Activated CD8-positive, alpha-beta T cell treated with anti-CD3 and anti-CD28 coated beads, Interleukin-2, amount 10 ng/mL, durations not matched to agents 7 days and 5 days (primary cell): Measurements from ENCODE around the gene DNHD1. TPM values are rescaled to one million over a fixed set of nuclear protein-coding genes. Genes with fewer than 3 reads are reported as not detected.

Experiments used
- ATAC-seq: fragments of 150-1000 bp; cut with Tn5 transposase; one replicate; pipeline ENCODE4 v1.10.0; 2021; ENCODE audit warnings: moderate library complexity
- CTCF ChIA-PET: fragments of 350-600 bp; sonication (Branson Sonifier 250); formaldehyde crosslinking; loops from one replicate; lab custom pipeline; 2021; ENCODE audit warnings: antibody characterized with exemption; lab: Charles Lee
- POLR2A ChIA-PET: fragments of 350-600 bp; sonication (Branson Sonifier 250); formaldehyde crosslinking; loops from one replicate; lab custom pipeline; 2021; ENCODE audit warnings: antibody characterized with exemption; lab: Charles Lee
- DNase-seq: peaks from one replicate; pipeline ENCODE4 v3.0.0-alpha.2; 2020
- H3K27ac Mint-ChIP-seq: one replicate; pipeline ENCODE4 v1.8.0; 2021; ENCODE audit warnings: mild to moderate bottlenecking, mixed read lengths
- H3K27me3 Mint-ChIP-seq: one replicate; pipeline ENCODE4 v1.8.0; 2021; ENCODE audit warnings: low read depth, mixed read lengths
- H3K36me3 Mint-ChIP-seq: one replicate; pipeline ENCODE4 v1.8.0; 2021; ENCODE audit warnings: low read depth, mixed read lengths
- H3K4me1 Mint-ChIP-seq: one replicate; pipeline ENCODE4 v1.8.0; 2021; ENCODE audit warnings: low read depth, mixed read lengths
- H3K4me3 Mint-ChIP-seq: one replicate; pipeline ENCODE4 v1.8.0; 2021; ENCODE audit warnings: mild to moderate bottlenecking, mixed read lengths
- H3K9me3 Mint-ChIP-seq: one replicate; pipeline ENCODE4 v1.8.0; 2022; ENCODE audit warnings: mixed read lengths; ENCODE audit not compliant: insufficient read depth
- total RNA-seq, 2 experiments: library from RNA; stranded (reverse); gene quantifications; one replicate each; pipeline ENCODE4 v1.2.3, GENCODE V29; 2021

Gene DNHD1
- total RNA-seq, 2 experiments from 2014 or later, result 17.8 to 18.5 TPM

DNA sequence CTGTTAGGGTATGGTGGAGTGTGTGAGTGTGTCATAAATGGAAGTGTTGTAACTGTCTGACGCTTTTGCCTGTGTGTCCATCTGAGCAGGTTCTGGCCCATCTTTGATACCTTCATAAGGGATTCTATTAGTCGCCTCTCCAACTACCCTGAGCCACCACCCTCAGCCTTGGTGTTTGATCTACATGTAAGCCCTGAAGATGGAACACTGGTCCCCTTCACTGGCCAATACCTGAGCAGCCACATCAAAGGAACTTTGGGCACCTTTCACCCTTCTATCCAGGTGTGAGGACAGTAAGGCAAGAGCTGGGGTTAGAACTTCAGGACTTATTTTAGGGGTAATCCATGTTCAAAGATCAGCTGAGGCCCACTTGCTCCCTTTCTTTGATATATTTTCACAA lies 51.0 kb downstream of the DNHD1 start:
- no peak for ATAC-seq
- peaks cover under 1% of the 10 kb centered on the region for H3K4me1 Mint-ChIP-seq

GRCh38 chr11:6548641-6549040 lies 51.6 kb downstream of the DNHD1 start:
- peaks cover 7% of the 10 kb centered on the region for H3K36me3 Mint-ChIP-seq
- H3K27ac Mint-ChIP-seq, result no peak overlapping the region
- no peaks in the 10 kb centered on the region for H3K27me3 Mint-ChIP-seq
- DNase-seq, result no peak
- no peak overlapping the region for H3K4me3 Mint-ChIP-seq
- H3K9me3 Mint-ChIP-seq, result no peaks in the 10 kb centered on the region
- H3K4me1 Mint-ChIP-seq, result no peaks in the 10 kb centered on the region
- POLR2A ChIA-PET, result interaction anchor here (0.8 kb wide), 1 partner anchor 15 kb away, joined by 4 read pairs; no protein-coding TSS in a partner anchor
- CTCF ChIA-PET, result interaction anchor here (0.7 to 0.9 kb wide), 2 partner anchors 17 to 105 kb away, joined by 3 to 4 read pairs; no protein-coding TSS in a partner anchor
- ATAC-seq, result no peak

More for the DNA sequence above, 51.0 kb downstream of the DNHD1 start:
- no peak for DNase-seq
- H3K27me3 Mint-ChIP-seq, result no peaks in the 10 kb centered on the region
- CTCF ChIA-PET, result interaction anchor here (1.7 kb wide), 1 partner anchor 17 kb away, joined by 5 read pairs; no protein-coding TSS in a partner anchor
- H3K27ac Mint-ChIP-seq, result no peak overlapping the region
- no peak overlapping the region for H3K4me3 Mint-ChIP-seq
- no peaks in the 10 kb centered on the region for H3K9me3 Mint-ChIP-seq
- POLR2A ChIA-PET, result no interaction called here
- H3K36me3 Mint-ChIP-seq, result peaks cover 7% of the 10 kb centered on the region

- Mint-ChIP-seq H3K27me3 (no peaks in the 10 kb centered on the region), H3K4me1 (no peaks in the 10 kb centered on the region), H3K9me3 (no peaks in the 10 kb centered on the region), H3K27ac (no peak overlapping the region), H3K4me3 (no peak overlapping the region), H3K36me3 (no peaks in the 10 kb centered on the region)
- no peak for DNase-seq
- ATAC-seq, result no peak
- ChIA-PET CTCF (interaction anchor here (1.2 to 2.0 kb wide), 3 partner anchors 9 to 110 kb away, joined by 3 to 10 read pairs (median 3); no protein-coding TSS in a partner anchor), POLR2A (no interaction called here)
Measured at GRCh38 chr11:6553634-6554033, 56.6 kb downstream of the DNHD1 start.

DNA sequence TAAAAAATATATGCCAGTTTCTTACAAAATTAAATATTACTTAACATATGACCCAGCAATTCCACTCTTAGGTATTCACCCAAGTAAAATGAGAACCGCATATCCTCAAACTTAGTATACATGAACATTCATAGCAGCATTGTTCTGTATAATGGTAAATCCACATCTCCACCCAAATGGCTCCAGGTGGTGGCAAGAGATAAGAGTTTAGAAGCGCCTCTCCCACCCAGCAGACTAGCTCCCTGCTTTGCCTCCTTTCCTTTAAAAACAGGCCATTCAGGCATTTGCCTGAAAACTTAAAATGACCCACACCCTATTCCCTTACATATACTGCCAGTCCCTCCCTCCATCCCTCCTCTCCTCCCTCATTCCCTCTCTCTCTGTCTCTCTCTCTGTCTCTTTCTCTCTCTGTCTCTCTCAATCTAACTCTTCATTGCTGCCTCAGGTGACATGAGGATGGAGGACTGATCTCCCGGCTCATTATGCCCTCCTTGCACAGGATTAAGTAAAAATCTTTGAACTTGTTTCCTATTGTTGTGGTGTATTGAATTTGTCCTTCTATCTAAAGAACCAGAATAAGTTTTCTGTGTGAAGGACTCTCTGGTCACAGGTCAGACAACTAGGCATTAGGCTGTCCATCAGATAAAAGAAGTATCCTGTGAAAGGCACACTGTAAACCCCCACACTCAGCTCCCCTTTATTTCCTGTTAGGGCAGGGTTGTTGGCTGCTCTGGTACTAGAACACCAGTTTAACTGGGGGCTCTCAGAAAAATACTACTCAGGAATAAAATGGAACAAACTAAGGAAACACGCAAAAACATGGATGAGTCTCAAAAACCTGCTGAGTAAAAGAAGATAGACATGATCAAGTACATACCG lies 58.0 kb downstream of the DNHD1 start:
- Mint-ChIP-seq H3K27ac (no peak overlapping the region), H3K27me3 (no peaks in the 10 kb centered on the region), H3K9me3 (no peaks in the 10 kb centered on the region), H3K4me3 (no peak overlapping the region), H3K4me1 (no peaks in the 10 kb centered on the region), H3K36me3 (no peaks in the 10 kb centered on the region)
- ChIA-PET POLR2A (interaction anchor here (1.1 kb wide), 1 partner anchor 22 kb away, joined by 3 read pairs; no protein-coding TSS in a partner anchor), CTCF (interaction anchor here (2.0 kb wide), 1 partner anchor 24 kb away, joined by 10 read pairs; no protein-coding TSS in a partner anchor)
- ATAC-seq (no peak), DNase-seq (no peak)

- no peaks in the 10 kb centered on the region for H3K4me1 Mint-ChIP-seq
- H3K4me3 Mint-ChIP-seq, result no peak overlapping the region
- ATAC-seq (no peak), DNase-seq (peak; percentile 9)
- POLR2A ChIA-PET, result interaction anchor here (1.1 kb wide), 1 partner anchor 23 kb away, joined by 3 read pairs; no protein-coding TSS in a partner anchor
- no peak overlapping the region for H3K27ac Mint-ChIP-seq
- CTCF ChIA-PET, result no interaction called here
- H3K36me3 Mint-ChIP-seq, result no peaks in the 10 kb centered on the region
- H3K9me3 Mint-ChIP-seq, result no peaks in the 10 kb centered on the region
- no peaks in the 10 kb centered on the region for H3K27me3 Mint-ChIP-seq
Measured at GRCh38 chr11:6556139-6556949, 59.3 kb downstream of the DNHD1 start.

DNA sequence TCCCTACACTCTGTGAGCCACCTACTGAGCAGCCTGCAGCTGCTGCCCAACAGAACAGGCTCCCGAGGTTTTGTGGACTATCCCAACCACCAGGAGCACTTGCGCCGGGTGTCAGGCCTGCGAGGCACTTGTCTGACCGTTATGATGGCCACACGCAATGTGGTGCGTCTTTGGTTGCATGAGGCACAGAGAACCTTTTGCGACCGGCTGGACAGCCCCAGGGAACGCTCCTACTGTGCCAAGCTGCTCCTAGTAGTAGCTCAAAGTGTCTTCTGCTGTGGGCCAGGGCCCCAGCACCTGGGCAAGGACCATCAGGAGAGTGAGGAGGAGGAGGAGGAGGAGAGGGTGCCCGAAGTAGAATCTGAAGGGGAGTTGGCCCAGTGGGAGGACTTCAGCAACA lies 60.0 kb downstream of the DNHD1 start:
- no peaks in the 10 kb centered on the region for H3K36me3 Mint-ChIP-seq
- H3K4me1 Mint-ChIP-seq, result no peaks in the 10 kb centered on the region
- no peaks in the 10 kb centered on the region for H3K9me3 Mint-ChIP-seq
- DNase-seq, result no peak
- H3K27me3 Mint-ChIP-seq, result no peaks in the 10 kb centered on the region
- H3K27ac Mint-ChIP-seq, result no peak overlapping the region
- ATAC-seq, result no peak
- H3K4me3 Mint-ChIP-seq, result no peak overlapping the region
- ChIA-PET CTCF (no interaction called here), POLR2A (no interaction called here)

DNA sequence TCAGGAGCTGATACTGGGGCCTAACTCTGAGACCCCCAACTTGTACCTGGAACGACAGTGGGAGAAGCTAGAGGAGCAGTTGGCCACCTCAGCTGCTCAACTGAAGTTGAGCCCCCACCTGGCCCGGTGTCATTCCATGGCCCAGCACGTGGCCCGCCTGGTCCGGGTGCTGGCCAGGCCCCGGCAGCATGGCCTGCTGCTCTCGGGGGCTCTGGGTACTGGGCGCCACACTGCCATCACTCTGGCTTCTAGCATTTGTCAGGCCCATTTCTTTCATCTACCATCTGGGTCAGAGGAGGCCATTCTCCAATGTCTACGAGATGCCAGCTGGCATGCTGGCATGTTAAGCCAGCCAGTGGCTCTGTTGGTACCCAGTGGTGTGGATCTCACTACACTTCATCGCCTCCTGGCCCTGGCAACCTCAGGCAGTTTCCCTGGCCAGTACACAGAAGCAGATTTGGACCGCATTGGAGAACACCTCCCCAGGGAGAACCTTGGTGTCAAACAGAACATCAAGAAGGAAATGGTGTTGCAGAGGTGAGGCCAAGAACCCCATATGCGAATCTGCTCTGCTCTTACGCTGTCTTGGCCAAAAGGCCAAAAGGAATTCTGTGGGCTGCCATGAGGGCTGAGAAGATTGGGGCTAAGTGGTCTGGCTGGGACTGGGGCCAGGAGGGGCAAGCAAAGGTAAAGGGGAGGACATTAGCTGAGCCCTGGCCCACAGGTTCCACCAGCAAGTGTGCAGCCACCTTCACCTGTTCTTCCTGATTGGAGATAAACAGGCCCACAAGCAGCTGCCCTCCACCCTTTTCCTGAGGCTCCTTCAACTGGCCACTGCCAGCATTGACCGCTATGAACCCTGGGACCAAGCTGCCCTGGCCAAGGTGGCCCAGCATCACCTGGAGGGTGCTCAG lies 60.9 kb downstream of the DNHD1 start:
- Mint-ChIP-seq H3K9me3 (no peaks in the 10 kb centered on the region), H3K27ac (no peak overlapping the region), H3K27me3 (no peaks in the 10 kb centered on the region), H3K4me3 (no peak overlapping the region), H3K4me1 (no peaks in the 10 kb centered on the region), H3K36me3 (no peaks in the 10 kb centered on the region)
- POLR2A ChIA-PET, result no interaction called here
- CTCF ChIA-PET, result no interaction called here
- ATAC-seq (no peak), DNase-seq (peak; percentile 13)

- ChIA-PET CTCF (no interaction called here), POLR2A (no interaction called here)
- Mint-ChIP-seq H3K4me3 (no peak overlapping the region), H3K36me3 (no peaks in the 10 kb centered on the region), H3K4me1 (no peaks in the 10 kb centered on the region), H3K27ac (no peak overlapping the region), H3K9me3 (no peaks in the 10 kb centered on the region), H3K27me3 (no peaks in the 10 kb centered on the region)
- DNase-seq (no peak), ATAC-seq (no peak)
Measured at GRCh38 chr11:6559369-6559768, 62.3 kb downstream of the DNHD1 start.

DNA sequence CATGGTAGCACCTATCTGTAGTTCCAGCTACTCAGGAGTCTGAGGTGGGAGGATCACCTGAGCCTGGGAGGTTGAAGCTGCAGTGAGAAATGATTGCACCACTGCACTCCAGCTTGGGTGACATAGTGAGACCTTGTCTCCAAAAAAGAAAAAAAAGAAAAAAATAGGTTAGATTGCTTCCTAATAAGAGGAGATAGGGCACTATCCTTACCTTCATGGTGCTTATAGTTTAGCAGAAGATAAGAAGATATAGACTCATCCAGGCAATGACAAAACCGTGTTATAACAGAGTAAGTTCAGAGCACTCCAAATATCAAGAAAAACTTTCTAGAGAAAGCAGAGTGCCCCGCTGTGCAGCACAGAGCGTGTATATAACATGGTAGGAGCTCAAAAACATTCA lies 64.2 kb downstream of the DNHD1 start:
- ChIA-PET POLR2A (no interaction called here), CTCF (interaction anchor here (1.4 to 1.7 kb wide), 2 partner anchors 30 to 198 kb away, joined by 3 to 6 read pairs; no protein-coding TSS in a partner anchor)
- no peaks in the 10 kb centered on the region for H3K4me1 Mint-ChIP-seq
- no peaks in the 10 kb centered on the region for H3K9me3 Mint-ChIP-seq
- ATAC-seq (no peak), DNase-seq (no peak)
- no peaks in the 10 kb centered on the region for H3K27me3 Mint-ChIP-seq
- no peaks in the 10 kb centered on the region for H3K36me3 Mint-ChIP-seq
- H3K4me3 Mint-ChIP-seq, result no peak overlapping the region
- no peak overlapping the region for H3K27ac Mint-ChIP-seq

GRCh38 chr11:6563121-6563619 lies 66.1 kb downstream of the DNHD1 start:
- H3K9me3 Mint-ChIP-seq, result no peaks in the 10 kb centered on the region
- no peak overlapping the region for H3K27ac Mint-ChIP-seq
- no peaks in the 10 kb centered on the region for H3K36me3 Mint-ChIP-seq
- CTCF ChIA-PET, result interaction anchor here (0.7 to 1.6 kb wide), 2 partner anchors 10 to 56 kb away, joined by 3 read pairs; no protein-coding TSS in a partner anchor
- no peak overlapping the region for H3K4me3 Mint-ChIP-seq
- no peaks in the 10 kb centered on the region for H3K27me3 Mint-ChIP-seq
- ATAC-seq (no peak), DNase-seq (no peak)
- H3K4me1 Mint-ChIP-seq, result no peaks in the 10 kb centered on the region
- POLR2A ChIA-PET, result interaction anchor here (1.0 to 1.5 kb wide), 2 partner anchors 14 kb away, joined by 3 to 4 read pairs; no protein-coding TSS in a partner anchor
